Left ventricle myocardium inferior (tissue), 1 donor: ENCODE measurements around the gene RYR2. TPM values are rescaled to one million over a fixed set of nuclear protein-coding genes. Genes with fewer than 3 reads are reported as not detected.

Source experiments
- DNase-seq: peaks from one replicate; pipeline ENCODE4 v3.0.0-alpha.2; 2020
- H3K27ac ChIP-seq: fragments of 200-600 bp; replicated peaks from 2 replicates; pipeline ENCODE4 v1.8.0; 2021
- H3K27me3 ChIP-seq: fragments of 200-600 bp; 2 replicates; pipeline ENCODE4 v1.8.0; 2021; ENCODE audit warnings: low read depth
- H3K36me3 ChIP-seq: fragments of 200-600 bp; 2 replicates; pipeline ENCODE4 v1.8.0; 2021
- H3K4me1 ChIP-seq: fragments of 200-600 bp; 2 replicates; pipeline ENCODE4 v1.8.0; 2021
- H3K4me3 ChIP-seq: fragments of 200-600 bp; 2 replicates; pipeline ENCODE4 v1.8.0; 2021; ENCODE audit warnings: mild to moderate bottlenecking, moderate library complexity
- H3K9me3 ChIP-seq: fragments of 200-600 bp; replicated peaks from 2 replicates; pipeline ENCODE4 v1.8.0; 2021
- CTCF ChIP-seq: fragments of 200-600 bp; IDR thresholded peaks from 2 replicates; pipeline ENCODE4 v1.8.0; 2021; ENCODE audit warnings: antibody characterized with exemption, mild to moderate bottlenecking, borderline replicate concordance
- intact Hi-C: fragments of 100-400 bp; cut with micrococcal nuclease; formaldehyde crosslinking; loops from one replicate; pipeline ENCODE4 v1.11.0; 2022
- total RNA-seq: library from RNA; stranded (reverse); fragmentation: NEBNext Ultra II Directional; extraction: Animal tissue kit (Norgen Biotek cat#: 25700); gene quantifications from one replicate; pipeline ENCODE4 v1.2.1, GENCODE V29; 2021
- donor health status: DM: no; HTN: yes; CAD: no; lungs with severe emphysema.

RYR2 gene
- total RNA-seq, 1 donor from 2014 or later: 783 TPM

GRCh38 chr1:237411621-237412020 is 369.6 kb downstream of the RYR2 start:
- DNase-seq: no peak
- Histone ChIP-seq H3K9me3 (peaks cover 2% of the 10 kb centered on the region), H3K4me3 (no peak overlapping the region), H3K27ac (peak overlapping the region; percentile 36), H3K36me3 (peaks cover 6% of the 10 kb centered on the region), H3K27me3 (no peaks in the 10 kb centered on the region), H3K4me1 (peaks cover 42% of the 10 kb centered on the region)
- TF ChIP-seq CTCF: no peak
- intact Hi-C loops: no loop called here

- intact Hi-C loops: no loop called here
- Histone ChIP-seq H3K9me3 (peaks cover 4% of the 10 kb centered on the region), H3K36me3 (peaks cover 2% of the 10 kb centered on the region), H3K4me1 (peaks cover 6% of the 10 kb centered on the region), H3K27me3 (no peaks in the 10 kb centered on the region), H3K4me3 (no peak overlapping the region), H3K27ac (peak overlapping the region; percentile 36)
- TF ChIP-seq CTCF: no peak
- DNase-seq: no peak
These were observed 375.1 kb downstream of the RYR2 start for GRCh38 chr1:237416924-237417655.

- Histone ChIP-seq H3K27ac (no peak overlapping the region), H3K36me3 (peaks cover 17% of the 10 kb centered on the region), H3K4me3 (no peak overlapping the region), H3K27me3 (no peaks in the 10 kb centered on the region), H3K9me3 (no peaks in the 10 kb centered on the region), H3K4me1 (no peaks in the 10 kb centered on the region)
- intact Hi-C loops: no loop called here
- TF ChIP-seq CTCF: no peak
- no peak for DNase-seq
These were observed 386.8 kb downstream of the RYR2 start for GRCh38 chr1:237428809-237429208.

- no peaks in the 10 kb centered on the region for H3K27me3 ChIP-seq
- H3K27ac ChIP-seq: no peak overlapping the region
- TF ChIP-seq CTCF: no peak
- no peaks in the 10 kb centered on the region for H3K4me1 ChIP-seq
- no peaks in the 10 kb centered on the region for H3K9me3 ChIP-seq
- intact Hi-C loops: no loop called here
- H3K36me3 ChIP-seq: peaks cover 17% of the 10 kb centered on the region
- no peak overlapping the region for H3K4me3 ChIP-seq
- no peak for DNase-seq
These were observed 387.3 kb downstream of the RYR2 start for GRCh38 chr1:237429252-237429651.

GRCh38 chr1:237431448-237431847 is 389.5 kb downstream of the RYR2 start:
- DNase-seq: no peak
- no peak for TF ChIP-seq CTCF
- Histone ChIP-seq H3K36me3 (peaks cover 8% of the 10 kb centered on the region), H3K9me3 (no peaks in the 10 kb centered on the region), H3K4me3 (no peak overlapping the region), H3K4me1 (peaks cover 16% of the 10 kb centered on the region), H3K27me3 (no peaks in the 10 kb centered on the region), H3K27ac (no peak overlapping the region)
- intact Hi-C loops: no loop called here
